ENCODE measurements around the gene SPC24.

SPC24 gene

DNA sequence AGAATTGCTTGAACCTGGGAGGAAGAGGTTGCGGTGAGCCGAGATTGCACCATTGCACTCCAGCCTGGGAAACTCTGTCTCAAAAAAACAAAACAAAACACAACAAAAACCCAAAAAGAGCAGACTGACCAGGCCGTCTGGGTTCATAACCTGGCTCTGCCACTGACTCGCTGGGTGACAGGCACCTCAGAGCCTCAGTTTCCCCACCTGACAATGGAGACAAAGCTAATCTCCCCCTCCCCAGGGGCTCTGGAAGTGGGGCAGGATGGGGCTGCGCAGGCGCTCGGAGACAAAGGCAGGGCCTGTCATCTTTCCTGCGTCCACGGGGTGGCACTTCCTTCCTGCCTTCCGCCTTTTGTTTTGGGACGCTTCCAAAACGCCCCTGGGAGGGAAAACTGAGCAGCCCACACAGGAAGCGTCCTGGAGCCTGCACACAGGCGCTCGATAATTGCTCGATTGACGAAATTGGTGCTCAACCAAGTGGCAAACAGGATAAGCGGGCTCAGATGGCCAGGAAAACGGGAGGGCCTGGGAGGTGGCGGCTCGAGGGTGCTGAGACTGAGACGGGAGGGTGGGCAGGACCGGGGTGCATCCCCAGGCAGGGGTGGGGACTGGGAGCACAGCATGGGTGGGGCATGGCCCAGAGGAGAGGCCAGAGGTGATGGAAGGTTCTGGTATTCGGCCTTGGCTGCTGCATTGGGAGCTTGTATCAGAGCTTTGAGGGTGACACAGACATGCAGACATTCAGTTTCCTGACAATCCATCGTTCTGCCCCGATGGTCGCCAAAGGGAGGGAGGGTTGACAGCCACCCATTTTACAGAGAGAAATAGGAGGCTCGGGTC is 17.8 kb downstream of the SPC24 start:
- no peak overlapping the region for H2AFZ ChIP-seq (ENCODE audit: low read depth, low read length, severe bottlenecking)
- no peaks in the 10 kb centered on the region for H3K9me3 ChIP-seq (ENCODE audit: insufficient read depth, low read length)
- peaks cover 18% of the 10 kb centered on the region for H3F3A ChIP-seq (ENCODE audit: insufficient read depth)
- peak overlapping the region; percentile 22; the same call in 1 of the 2 replicates for H3K9ac ChIP-seq (ENCODE audit: low read length)
- no peaks in the 10 kb centered on the region for H3K36me3 ChIP-seq (ENCODE audit: low read length)
- TF ChIP-seq, protein P1, sequence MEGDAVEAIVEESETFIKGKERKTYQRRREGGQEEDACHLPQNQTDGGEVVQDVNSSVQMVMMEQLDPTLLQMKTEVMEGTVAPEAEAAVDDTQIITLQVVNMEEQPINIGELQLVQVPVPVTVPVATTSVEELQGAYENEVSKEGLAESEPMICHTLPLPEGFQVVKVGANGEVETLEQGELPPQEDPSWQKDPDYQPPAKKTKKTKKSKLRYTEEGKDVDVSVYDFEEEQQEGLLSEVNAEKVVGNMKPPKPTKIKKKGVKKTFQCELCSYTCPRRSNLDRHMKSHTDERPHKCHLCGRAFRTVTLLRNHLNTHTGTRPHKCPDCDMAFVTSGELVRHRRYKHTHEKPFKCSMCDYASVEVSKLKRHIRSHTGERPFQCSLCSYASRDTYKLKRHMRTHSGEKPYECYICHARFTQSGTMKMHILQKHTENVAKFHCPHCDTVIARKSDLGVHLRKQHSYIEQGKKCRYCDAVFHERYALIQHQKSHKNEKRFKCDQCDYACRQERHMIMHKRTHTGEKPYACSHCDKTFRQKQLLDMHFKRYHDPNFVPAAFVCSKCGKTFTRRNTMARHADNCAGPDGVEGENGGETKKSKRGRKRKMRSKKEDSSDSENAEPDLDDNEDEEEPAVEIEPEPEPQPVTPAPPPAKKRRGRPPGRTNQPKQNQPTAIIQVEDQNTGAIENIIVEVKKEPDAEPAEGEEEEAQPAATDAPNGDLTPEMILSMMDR (IDR thresholded peaks at IDR 0.05; ENCODE audit: insufficient read depth, low read length, poor library complexity, severe bottlenecking) = peak; percentile 57
- TF ChIP-seq EZH2phosphoT487 (conservative IDR thresholded peaks at IDR 0.05; ENCODE audit: low read length) = no peak
- H3K4me2 ChIP-seq (ENCODE audit: low read depth, low read length, poor library complexity, severe bottlenecking) = peak overlapping the region; percentile 36
- no peak overlapping the region for H3K4me3 ChIP-seq (ENCODE audit: insufficient read depth, low read length, poor library complexity, severe bottlenecking)
- no peak overlapping the region for H3K27ac ChIP-seq (ENCODE audit: low read depth, low read length)
- H4K20me1 ChIP-seq (ENCODE audit: low read depth, low read length) = no peaks in the 10 kb centered on the region
- no peaks in the 10 kb centered on the region for H3K79me2 ChIP-seq (ENCODE audit: insufficient read depth, low read length)
- no peaks in the 10 kb centered on the region for H3K27me3 ChIP-seq (ENCODE audit: low read length)
- no peaks in the 10 kb centered on the region for H3K9me2 ChIP-seq (replicated peaks; ENCODE audit: insufficient read depth, low read length)

DNA sequence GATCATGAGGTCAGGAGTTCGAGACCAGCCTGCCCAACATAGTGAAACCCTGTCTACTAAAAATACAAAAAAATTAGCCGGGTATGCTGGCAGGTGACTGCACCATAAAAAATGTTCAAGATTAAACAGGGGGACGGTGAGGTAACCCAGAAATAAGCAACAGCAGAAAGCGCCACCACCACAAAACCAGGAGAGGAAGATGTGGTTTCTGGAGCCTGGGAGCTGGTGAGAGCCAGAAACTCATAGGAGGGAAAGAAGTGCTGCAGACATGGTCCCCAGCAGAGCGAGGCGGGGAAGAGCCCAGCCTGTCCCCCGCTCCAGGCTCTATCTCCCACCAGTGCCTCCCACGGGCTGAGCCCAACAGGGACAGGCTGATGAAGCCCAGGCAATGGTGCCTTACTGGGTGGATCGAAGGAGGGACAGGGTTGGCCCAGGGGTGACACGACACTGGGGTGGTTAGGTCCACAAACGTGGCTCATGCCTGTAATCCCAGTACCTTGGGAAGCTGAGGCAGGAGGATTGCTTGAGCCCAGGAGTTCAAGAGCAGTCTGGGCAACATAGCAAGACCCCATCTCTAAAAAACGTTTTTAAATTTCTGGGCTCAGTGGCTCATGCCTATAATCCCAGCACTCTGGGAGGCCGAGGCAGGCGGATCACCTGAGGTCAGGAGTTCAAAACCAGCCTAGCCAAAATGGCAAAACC is 19.0 kb downstream of the SPC24 start:
- Histone ChIP-seq H4K20me1 (ENCODE audit: low read depth, low read length) (no peaks in the 10 kb centered on the region), H3F3A (ENCODE audit: insufficient read depth) (peaks cover 19% of the 10 kb centered on the region), H3K9me3 (ENCODE audit: insufficient read depth, low read length) (no peaks in the 10 kb centered on the region), H3K4me2 (ENCODE audit: low read depth, low read length, poor library complexity, severe bottlenecking) (no peak overlapping the region), H3K9ac (ENCODE audit: low read length) (no peak overlapping the region), H3K27me3 (ENCODE audit: low read length) (no peaks in the 10 kb centered on the region), H2AFZ (ENCODE audit: low read depth, low read length, severe bottlenecking) (no peak overlapping the region), H3K36me3 (ENCODE audit: low read length) (0 out of 2 replicates have a peak, but pooled peaks cover 4% of the 10 kb centered on the region), H3K79me2 (ENCODE audit: insufficient read depth, low read length) (no peaks in the 10 kb centered on the region), H3K9me2 (replicated peaks; ENCODE audit: insufficient read depth, low read length) (no peaks in the 10 kb centered on the region), H3K4me3 (ENCODE audit: insufficient read depth, low read length, poor library complexity, severe bottlenecking) (no peak overlapping the region), H3K27ac (ENCODE audit: low read depth, low read length) (no peak overlapping the region)
- no peak for TF ChIP-seq EZH2phosphoT487 (conservative IDR thresholded peaks at IDR 0.05; ENCODE audit: low read length)

DNA sequence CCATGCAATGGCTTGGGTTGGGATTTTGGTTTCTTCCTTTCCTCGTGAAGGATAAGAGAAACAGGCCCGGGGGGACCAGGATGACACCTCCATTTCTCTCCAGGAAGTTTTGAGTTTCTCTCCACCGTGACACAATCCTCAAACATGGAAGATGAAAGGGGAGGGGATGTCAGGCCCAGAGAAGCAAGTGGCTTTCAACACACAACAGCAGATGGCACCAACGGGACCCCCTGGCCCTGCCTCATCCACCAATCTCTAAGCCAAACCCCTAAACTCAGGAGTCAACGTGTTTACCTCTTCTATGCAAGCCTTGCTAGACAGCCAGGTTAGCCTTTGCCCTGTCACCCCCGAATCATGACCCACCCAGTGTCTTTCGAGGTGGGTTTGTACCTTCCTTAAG is 24.1 kb downstream of the SPC24 start:
- TF ChIP-seq EZH2phosphoT487 (conservative IDR thresholded peaks at IDR 0.05; ENCODE audit: low read length) = no peak
- TF ChIP-seq, protein P1 (IDR thresholded peaks at IDR 0.05; ENCODE audit: insufficient read depth, low read length, poor library complexity, severe bottlenecking) = no peak
- H3F3A ChIP-seq (ENCODE audit: insufficient read depth) = peaks cover 22% of the 10 kb centered on the region
- H3K27ac ChIP-seq (ENCODE audit: low read depth, low read length) = no peak overlapping the region
- no peaks in the 10 kb centered on the region for H3K27me3 ChIP-seq (ENCODE audit: low read length)
- peaks cover 17% of the 10 kb centered on the region for H3K36me3 ChIP-seq (ENCODE audit: low read length)
- no peak overlapping the region for H3K4me3 ChIP-seq (ENCODE audit: insufficient read depth, low read length, poor library complexity, severe bottlenecking)
- H3K79me2 ChIP-seq (ENCODE audit: insufficient read depth, low read length) = no peaks in the 10 kb centered on the region
- H3K9ac ChIP-seq (ENCODE audit: low read length) = no peak overlapping the region
- no peaks in the 10 kb centered on the region for H4K20me1 ChIP-seq (ENCODE audit: low read depth, low read length)
- H3K4me2 ChIP-seq (ENCODE audit: low read depth, low read length, poor library complexity, severe bottlenecking) = no peak overlapping the region
- H2AFZ ChIP-seq (ENCODE audit: low read depth, low read length, severe bottlenecking) = no peak overlapping the region
- no peaks in the 10 kb centered on the region for H3K9me3 ChIP-seq (ENCODE audit: insufficient read depth, low read length)
- no peaks in the 10 kb centered on the region for H3K9me2 ChIP-seq (replicated peaks; ENCODE audit: insufficient read depth, low read length)
